ENCODE measurements around the gene RGS6. TPM values are rescaled to one million over a fixed set of nuclear protein-coding genes. Genes with fewer than 3 reads are reported as not detected.

RGS6 gene
- total RNA-seq, 4 donors from 2014 or later: 0.54 to 9.1 (median 3.3) TPM

GRCh38 chr14:71891970-71892369 is 40.3 kb upstream of the RGS6 start:
- TF ChIP-seq CTCF (IDR thresholded peaks at IDR 0.05) (no peak), POLR2A (IDR thresholded peaks at IDR 0.05) (no peak)
- H3K36me3 ChIP-seq: no peaks in the 10 kb centered on the region
- H3K4me1 ChIP-seq: no peaks in the 10 kb centered on the region
- DNase-seq: no peak
- no peak overlapping the region for H3K4me3 ChIP-seq
- no peak overlapping the region for H3K27ac ChIP-seq
- H3K27me3 ChIP-seq: no peaks in the 10 kb centered on the region
- H3K9me3 ChIP-seq: peaks cover 0 to 8% (median 0%) of the 10 kb centered on the region in 4 donors

GRCh38 chr14:71905031-71905430 is 27.2 kb upstream of the RGS6 start:
- Histone ChIP-seq H3K27ac (no peak overlapping the region), H3K9me3 (peaks cover 0 to 3% (median 0%) of the 10 kb centered on the region in 4 donors), H3K36me3 (no peaks in the 10 kb centered on the region), H3K4me1 (no peaks in the 10 kb centered on the region), H3K4me3 (no peak overlapping the region), H3K27me3 (no peaks in the 10 kb centered on the region)
- no peak for DNase-seq
- TF ChIP-seq CTCF (IDR thresholded peaks at IDR 0.05): no peak
- TF ChIP-seq POLR2A (IDR thresholded peaks at IDR 0.05): no peak

GRCh38 chr14:71905860-71906259 is 26.4 kb upstream of the RGS6 start:
- Histone ChIP-seq H3K4me3 (no peak overlapping the region), H3K9me3 (no peaks in the 10 kb centered on the region), H3K27me3 (no peaks in the 10 kb centered on the region), H3K27ac (no peak overlapping the region), H3K36me3 (no peaks in the 10 kb centered on the region), H3K4me1 (no peaks in the 10 kb centered on the region)
- no peak for TF ChIP-seq CTCF (IDR thresholded peaks at IDR 0.05)
- TF ChIP-seq POLR2A (IDR thresholded peaks at IDR 0.05): no peak
- DNase-seq: no peak

GRCh38 chr14:71907793-71908515 is 24.3 kb upstream of the RGS6 start:
- no peaks in the 10 kb centered on the region for H3K9me3 ChIP-seq
- no peak overlapping the region for H3K27ac ChIP-seq
- H3K4me1 ChIP-seq: no peaks in the 10 kb centered on the region
- no peak for DNase-seq
- no peaks in the 10 kb centered on the region for H3K36me3 ChIP-seq
- no peak overlapping the region for H3K4me3 ChIP-seq
- H3K27me3 ChIP-seq: no peaks in the 10 kb centered on the region
- no peak for TF ChIP-seq POLR2A (IDR thresholded peaks at IDR 0.05)
- TF ChIP-seq CTCF (IDR thresholded peaks at IDR 0.05): no peak

GRCh38 chr14:71911669-71912068 is 20.6 kb upstream of the RGS6 start:
- Histone ChIP-seq H3K9me3 (no peaks in the 10 kb centered on the region), H3K27ac (no peak overlapping the region), H3K4me3 (no peak overlapping the region), H3K36me3 (no peaks in the 10 kb centered on the region), H3K4me1 (no peaks in the 10 kb centered on the region), H3K27me3 (no peaks in the 10 kb centered on the region)
- no peak for DNase-seq
- TF ChIP-seq CTCF (IDR thresholded peaks at IDR 0.05) (no peak), POLR2A (IDR thresholded peaks at IDR 0.05) (no peak)
